Skeletal muscle satellite cell (primary cell): ENCODE data around the gene RCC1.
A peak's percentile ranks its signal among the peaks of the same experiment; 100 is the strongest.

ENCODE experiments used
- H3K27me3 ChIP-seq: 2 replicates; pipeline ENCODE4 v1.7.0; 2013; ENCODE audit warnings: low read length; ENCODE audit not compliant: control insufficient read depth, insufficient read depth
- H3K36me3 ChIP-seq: 2 replicates; pipeline ENCODE4 v1.7.0; 2013; ENCODE audit warnings: mild to moderate bottlenecking, control low read depth, low read length; ENCODE audit not compliant: insufficient read depth
- H3K4me1 ChIP-seq: 2 replicates; pipeline ENCODE4 v1.7.0; 2013; ENCODE audit warnings: low read length; ENCODE audit not compliant: control insufficient read depth, insufficient read depth
- H3K4me2 ChIP-seq: 2 replicates; pipeline ENCODE4 v1.7.0; 2013; ENCODE audit warnings: mild to moderate bottlenecking, low read length
- H3K4me3 ChIP-seq: 2 replicates; pipeline ENCODE4 v1.7.0; 2013; ENCODE audit warnings: low read length
- H3K9ac ChIP-seq: 2 replicates; pipeline ENCODE4 v1.7.0; 2013; ENCODE audit warnings: mild to moderate bottlenecking, low read depth, low read length, moderate library complexity
- H3K9me3 ChIP-seq: replicated peaks from 2 replicates; pipeline ENCODE4 v1.7.0; 2013; ENCODE audit warnings: mild to moderate bottlenecking, control low read depth, low read length

The RCC1 gene

DNA sequence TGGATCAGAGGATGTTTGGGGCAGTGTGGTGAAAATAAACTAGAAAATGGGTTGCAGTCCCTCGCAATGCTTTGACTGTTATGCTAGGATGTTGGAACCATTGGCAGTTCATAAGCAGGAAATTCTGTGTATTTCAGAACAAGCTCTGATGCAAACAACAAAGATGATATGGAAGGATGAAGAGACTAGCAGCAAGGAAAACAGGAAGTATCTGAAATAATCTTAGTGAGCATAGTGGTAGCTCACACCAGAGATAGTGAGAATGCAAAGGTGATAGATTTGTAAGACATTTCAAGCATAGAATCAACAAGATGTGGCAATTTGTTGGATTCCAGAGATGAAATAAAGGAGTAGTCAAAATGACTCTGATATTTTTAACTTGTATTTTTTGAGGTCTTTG is 11.1 kb upstream of the RCC1 start:
- Histone ChIP-seq H3K36me3 (peaks cover 32% of the 10 kb centered on the region), H3K4me2 (no peak overlapping the region), H3K27me3 (no peaks in the 10 kb centered on the region), H3K4me3 (no peak overlapping the region), H3K9me3 (no peaks in the 10 kb centered on the region), H3K4me1 (no peaks in the 10 kb centered on the region), H3K9ac (no peak overlapping the region)

DNA sequence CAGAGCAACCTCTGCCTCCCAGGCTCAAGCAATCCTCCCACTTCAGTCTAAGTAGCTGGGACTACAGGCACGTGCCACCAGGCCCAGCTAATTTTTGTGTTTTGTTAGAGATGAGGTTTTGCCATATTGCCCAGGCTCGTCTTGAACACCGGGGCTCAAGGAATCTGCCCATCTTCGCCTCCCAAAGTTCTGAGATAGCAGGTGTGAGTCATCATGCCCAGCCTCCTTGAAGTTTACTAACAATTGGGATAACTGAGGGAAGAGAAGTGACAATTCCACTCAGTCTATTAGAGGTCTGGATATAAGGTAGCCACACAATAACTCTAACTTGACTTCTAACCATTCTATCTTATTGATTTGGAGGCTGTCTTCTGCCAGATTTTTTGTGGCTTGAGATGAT is 6.3 kb upstream of the RCC1 start:
- Histone ChIP-seq H3K4me1 (no peaks in the 10 kb centered on the region), H3K4me2 (no peak overlapping the region), H3K9ac (no peak overlapping the region), H3K36me3 (peaks cover 17% of the 10 kb centered on the region), H3K9me3 (no peaks in the 10 kb centered on the region), H3K4me3 (no peak overlapping the region), H3K27me3 (no peaks in the 10 kb centered on the region)

GRCh38 chr1:28501925-28502324 is 3.9 kb upstream of the RCC1 start:
- H3K4me2 ChIP-seq, result no peak overlapping the region
- H3K27me3 ChIP-seq, result no peaks in the 10 kb centered on the region
- H3K36me3 ChIP-seq, result peaks cover 11% of the 10 kb centered on the region
- no peaks in the 10 kb centered on the region for H3K9me3 ChIP-seq
- no peaks in the 10 kb centered on the region for H3K4me1 ChIP-seq
- no peak overlapping the region for H3K9ac ChIP-seq
- no peak overlapping the region for H3K4me3 ChIP-seq

GRCh38 chr1:28503117-28503516 is 2.7 kb upstream of the RCC1 start:
- Histone ChIP-seq H3K9ac (no peak overlapping the region), H3K4me2 (no peak overlapping the region), H3K4me1 (peaks cover under 1% of the 10 kb centered on the region), H3K36me3 (peaks cover 23% of the 10 kb centered on the region), H3K9me3 (no peaks in the 10 kb centered on the region), H3K4me3 (no peak overlapping the region), H3K27me3 (no peaks in the 10 kb centered on the region)

DNA sequence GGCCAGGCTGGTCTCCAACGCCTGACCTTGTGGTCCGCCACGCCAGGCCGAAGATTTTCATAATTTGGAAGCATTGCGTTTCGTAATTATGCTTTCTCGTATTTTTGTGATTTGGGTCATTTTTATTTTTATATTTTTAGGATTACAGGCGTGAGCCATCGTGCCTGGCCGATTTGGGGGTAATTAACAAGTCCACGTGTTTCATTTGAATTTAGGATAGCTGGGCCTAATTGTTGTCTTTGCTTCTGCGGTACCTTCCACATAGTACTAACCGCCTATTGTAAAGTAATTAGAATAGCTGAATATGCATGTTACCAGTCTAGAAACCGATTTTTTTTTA is 1.0 kb downstream of the RCC1 start:
- peak overlapping the region; percentile 85 for H3K4me3 ChIP-seq

GRCh38 chr1:28507247-28507645 is 1.4 kb downstream of the RCC1 start:
- H3K4me1 ChIP-seq, result peaks cover 29% of the 10 kb centered on the region
- H3K4me2 ChIP-seq, result peak overlapping the region; percentile 92
- H3K4me3 ChIP-seq, result peak overlapping the region; percentile 85
- H3K9me3 ChIP-seq, result no peaks in the 10 kb centered on the region
- H3K27me3 ChIP-seq, result no peaks in the 10 kb centered on the region
- H3K36me3 ChIP-seq, result peaks cover 55% of the 10 kb centered on the region
- peak overlapping the region; percentile 100 for H3K9ac ChIP-seq

More for the DNA sequence above, 1.0 kb downstream of the RCC1 start:
- Histone ChIP-seq H3K9ac (peak overlapping the region; percentile 100), H3K36me3 (peaks cover 51% of the 10 kb centered on the region), H3K27me3 (no peaks in the 10 kb centered on the region), H3K9me3 (no peaks in the 10 kb centered on the region), H3K4me2 (peak overlapping the region; percentile 92), H3K4me1 (peaks cover 29% of the 10 kb centered on the region)

- Histone ChIP-seq H3K4me2 (peak overlapping the region; percentile 92), H3K4me1 (peaks cover 29% of the 10 kb centered on the region), H3K9ac (peak overlapping the region; percentile 100), H3K9me3 (no peaks in the 10 kb centered on the region), H3K4me3 (peak overlapping the region; percentile 85), H3K27me3 (no peaks in the 10 kb centered on the region), H3K36me3 (peaks cover 60% of the 10 kb centered on the region)
Observed at GRCh38 chr1:28507646-28508434, 2.0 kb downstream of the RCC1 start.

GRCh38 chr1:28508435-28508754 is 2.6 kb downstream of the RCC1 start:
- H3K4me2 ChIP-seq, result peak overlapping the region; percentile 92
- H3K4me3 ChIP-seq, result peak overlapping the region; percentile 85
- H3K4me1 ChIP-seq, result peaks cover 29% of the 10 kb centered on the region
- H3K27me3 ChIP-seq, result no peaks in the 10 kb centered on the region
- no peaks in the 10 kb centered on the region for H3K9me3 ChIP-seq
- peaks cover 62% of the 10 kb centered on the region for H3K36me3 ChIP-seq
- H3K9ac ChIP-seq, result peak overlapping the region; percentile 100

DNA sequence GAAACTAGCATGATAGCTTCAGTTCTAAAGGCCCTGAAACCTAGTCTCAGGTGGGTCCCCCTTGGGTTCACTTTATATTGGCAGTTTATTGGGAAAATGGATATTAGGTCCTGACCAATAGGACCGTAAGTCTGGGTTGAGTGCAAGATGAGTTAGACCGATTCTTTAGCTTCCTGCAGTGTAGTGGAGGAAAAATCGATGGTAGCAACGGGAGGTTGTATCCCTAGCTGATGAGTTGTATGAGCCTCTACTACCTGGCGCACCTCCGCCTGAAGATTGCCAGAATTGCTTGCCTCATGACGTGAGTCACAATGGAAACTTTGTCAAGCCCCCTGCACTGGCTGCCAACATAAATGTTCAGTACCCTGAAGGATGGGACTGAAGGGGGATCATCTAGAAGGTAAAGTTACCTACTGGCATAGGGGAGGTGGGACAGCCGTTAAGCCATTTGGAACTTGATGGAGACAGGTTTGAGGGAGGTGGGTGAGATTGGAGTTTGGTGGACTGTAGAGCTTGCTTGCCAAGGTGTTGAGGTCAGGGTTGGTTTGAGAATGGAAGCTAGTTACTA is 3.9 kb downstream of the RCC1 start:
- no peaks in the 10 kb centered on the region for H3K27me3 ChIP-seq
- no peaks in the 10 kb centered on the region for H3K9me3 ChIP-seq
- peak overlapping the region; percentile 85 for H3K4me3 ChIP-seq
- peak overlapping the region; percentile 92 for H3K4me2 ChIP-seq
- peaks cover 65% of the 10 kb centered on the region for H3K36me3 ChIP-seq
- peak overlapping the region; percentile 100 for H3K9ac ChIP-seq
- H3K4me1 ChIP-seq, result peaks cover 29% of the 10 kb centered on the region

GRCh38 chr1:28510273-28510969 is 4.6 kb downstream of the RCC1 start:
- Histone ChIP-seq H3K36me3 (peaks cover 65% of the 10 kb centered on the region), H3K4me1 (peaks cover 29% of the 10 kb centered on the region)

DNA sequence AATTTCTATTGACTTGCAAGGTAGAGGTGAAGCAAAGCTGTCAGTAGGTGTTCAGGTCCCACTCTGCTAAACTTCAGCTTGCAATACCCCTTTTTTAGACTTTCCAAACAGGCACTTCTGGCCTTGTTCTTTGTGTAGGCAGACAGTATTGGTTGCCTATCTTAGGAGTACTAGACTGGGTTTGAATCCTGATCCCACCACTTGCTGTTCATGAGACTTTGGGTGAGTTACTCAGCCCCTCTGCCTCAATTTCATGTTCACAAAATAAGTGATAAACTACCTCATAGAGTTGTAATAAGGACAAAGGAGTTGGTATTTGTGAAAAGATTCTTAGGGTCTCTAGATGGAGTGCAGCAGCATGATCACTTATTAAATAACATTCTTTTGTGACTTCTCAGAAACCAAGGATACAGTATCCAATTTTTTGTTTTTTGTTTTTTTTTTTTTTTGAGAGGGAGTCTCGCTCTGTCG is 5.2 kb downstream of the RCC1 start:
- H3K9ac ChIP-seq, result peak overlapping the region; percentile 100
- no peaks in the 10 kb centered on the region for H3K9me3 ChIP-seq
- H3K4me3 ChIP-seq, result no peak overlapping the region
- peaks cover 65% of the 10 kb centered on the region for H3K36me3 ChIP-seq
- no peaks in the 10 kb centered on the region for H3K27me3 ChIP-seq
- H3K4me2 ChIP-seq, result peak overlapping the region; percentile 92
- H3K4me1 ChIP-seq, result peaks cover 29% of the 10 kb centered on the region

More at GRCh38 chr1:28510273-28510969, 4.6 kb downstream of the RCC1 start:
- Histone ChIP-seq H3K9me3 (no peaks in the 10 kb centered on the region), H3K4me2 (peak overlapping the region; percentile 92), H3K4me3 (peak overlapping the region; percentile 85), H3K27me3 (no peaks in the 10 kb centered on the region), H3K9ac (peak overlapping the region; percentile 100)
